Measurements from ENCODE around the gene B3GAT1. TPM values are rescaled to one million over a fixed set of nuclear protein-coding genes. Genes with fewer than 3 reads are reported as not detected.

B3GAT1 gene
- total RNA-seq, 4 donors from 2014 or later, result 0.14 to 0.16 TPM; not detected in 2

- Histone ChIP-seq H3K4me3 (no peak overlapping the region), H3K27me3 (no peaks in the 10 kb centered on the region), H3K27ac (no peak overlapping the region), H3K4me1 (peaks cover 0 to 7% (median 3%) of the 10 kb centered on the region in 4 donors), H3K9me3 (no peaks in the 10 kb centered on the region), H3K36me3 (no peaks in the 10 kb centered on the region)
- intact Hi-C loops (cut with DNase I; ENCODE audit: low total_unique reads) (loop anchor here (5.0 kb wide), 1 partner anchor 297 kb away; the partner anchor contains the start of gene JAM3), in situ Hi-C loops (cut with MboI; ENCODE audit: low pct_ligation_motif_present in 1 of 4, low pct_unique_long_range_greater_than_20kb in 1 of 4, low sequenced_read_pairs in 3 of 4) (no loop called here)
- WGBS, 2 donors (ENCODE audit: low coverage in 1 of 2), result 86% methylated on average over 7 of the region's 9 CpGs; no CpG with 5 or more reads in 1 of the 2 donors
- no peak for DNase-seq
- TF ChIP-seq POLR2AphosphoS5 (IDR thresholded peaks at IDR 0.05) (no peak), POLR2A (IDR thresholded peaks at IDR 0.05) (no peak), EP300 (IDR thresholded peaks at IDR 0.05; ENCODE audit: low read depth) (no peak)
- TF ChIP-seq, protein P1, sequence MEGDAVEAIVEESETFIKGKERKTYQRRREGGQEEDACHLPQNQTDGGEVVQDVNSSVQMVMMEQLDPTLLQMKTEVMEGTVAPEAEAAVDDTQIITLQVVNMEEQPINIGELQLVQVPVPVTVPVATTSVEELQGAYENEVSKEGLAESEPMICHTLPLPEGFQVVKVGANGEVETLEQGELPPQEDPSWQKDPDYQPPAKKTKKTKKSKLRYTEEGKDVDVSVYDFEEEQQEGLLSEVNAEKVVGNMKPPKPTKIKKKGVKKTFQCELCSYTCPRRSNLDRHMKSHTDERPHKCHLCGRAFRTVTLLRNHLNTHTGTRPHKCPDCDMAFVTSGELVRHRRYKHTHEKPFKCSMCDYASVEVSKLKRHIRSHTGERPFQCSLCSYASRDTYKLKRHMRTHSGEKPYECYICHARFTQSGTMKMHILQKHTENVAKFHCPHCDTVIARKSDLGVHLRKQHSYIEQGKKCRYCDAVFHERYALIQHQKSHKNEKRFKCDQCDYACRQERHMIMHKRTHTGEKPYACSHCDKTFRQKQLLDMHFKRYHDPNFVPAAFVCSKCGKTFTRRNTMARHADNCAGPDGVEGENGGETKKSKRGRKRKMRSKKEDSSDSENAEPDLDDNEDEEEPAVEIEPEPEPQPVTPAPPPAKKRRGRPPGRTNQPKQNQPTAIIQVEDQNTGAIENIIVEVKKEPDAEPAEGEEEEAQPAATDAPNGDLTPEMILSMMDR (IDR thresholded peaks at IDR 0.05), result no peak
These were observed 47.8 kb downstream of the B3GAT1 start for GRCh38 chr11:134364261-134364660.

DNA sequence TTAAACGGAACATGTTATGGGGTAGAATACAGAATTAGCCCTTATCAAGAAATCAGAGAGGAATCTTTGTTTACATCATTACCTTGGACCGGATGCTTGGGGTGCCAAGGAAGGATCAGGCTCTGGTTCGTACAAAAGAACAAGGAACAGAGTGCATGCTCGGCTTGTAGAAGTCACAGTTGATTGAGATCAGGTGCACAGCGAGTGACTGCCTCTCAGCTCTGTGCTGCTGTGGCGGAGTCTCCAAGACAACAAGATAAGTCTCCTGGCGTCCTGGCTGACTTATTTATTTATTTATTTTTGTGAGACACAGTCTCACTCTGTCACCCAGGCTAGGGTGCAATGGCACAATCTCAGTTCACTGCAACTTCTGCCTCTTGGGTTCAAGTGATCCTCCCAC is 48.5 kb downstream of the B3GAT1 start:
- Histone ChIP-seq H3K36me3 (no peaks in the 10 kb centered on the region), H3K27me3 (no peaks in the 10 kb centered on the region), H3K4me1 (peaks cover 0 to 7% (median 3%) of the 10 kb centered on the region in 4 donors), H3K9me3 (no peaks in the 10 kb centered on the region), H3K4me3 (no peak overlapping the region), H3K27ac (no peak overlapping the region)
- in situ Hi-C loops (cut with MboI; ENCODE audit: low pct_ligation_motif_present in 1 of 4, low pct_unique_long_range_greater_than_20kb in 1 of 4, low sequenced_read_pairs in 3 of 4), result no loop called here
- no peak for TF ChIP-seq POLR2AphosphoS5 (IDR thresholded peaks at IDR 0.05)
- TF ChIP-seq, protein P1 (IDR thresholded peaks at IDR 0.05), result no peak
- TF ChIP-seq EP300 (IDR thresholded peaks at IDR 0.05; ENCODE audit: low read depth), result no peak
- no peak for TF ChIP-seq POLR2A (IDR thresholded peaks at IDR 0.05)
- 77% methylated on average over 7 of the region's 7 CpGs; no CpG with 5 or more reads in 1 of the 2 donors for WGBS, 2 donors (ENCODE audit: low coverage in 1 of 2)
- DNase-seq, result no peak
- intact Hi-C loops (cut with DNase I; ENCODE audit: low total_unique reads), result loop anchor here (5.0 kb wide), 1 partner anchor 296 kb away; the partner anchor contains the start of gene JAM3

- intact Hi-C loops (cut with DNase I; ENCODE audit: low total_unique reads), result loop anchor here (5.0 kb wide), 1 partner anchor 296 kb away; the partner anchor contains the start of gene JAM3
- WGBS, 2 donors (ENCODE audit: low coverage in 1 of 2), result 91% methylated on average over 9 of the region's 9 CpGs; no CpG with 5 or more reads in 1 of the 2 donors
These were observed 48.9 kb downstream of the B3GAT1 start for GRCh38 chr11:134363161-134363560.

GRCh38 chr11:134362192-134362901 is 49.7 kb downstream of the B3GAT1 start:
- H3K27ac ChIP-seq, result no peak overlapping the region
- in situ Hi-C loops (cut with MboI; ENCODE audit: low pct_ligation_motif_present in 1 of 4, low pct_unique_long_range_greater_than_20kb in 1 of 4, low sequenced_read_pairs in 3 of 4), result no loop called here
- H3K36me3 ChIP-seq, result no peaks in the 10 kb centered on the region
- no peak overlapping the region for H3K4me3 ChIP-seq
- no peaks in the 10 kb centered on the region for H3K9me3 ChIP-seq
- no peaks in the 10 kb centered on the region for H3K27me3 ChIP-seq
- peaks cover 0 to 7% (median 3%) of the 10 kb centered on the region in 4 donors for H3K4me1 ChIP-seq
- TF ChIP-seq POLR2A (IDR thresholded peaks at IDR 0.05), result no peak
- TF ChIP-seq, protein P1 (IDR thresholded peaks at IDR 0.05), result no peak
- no peak for TF ChIP-seq EP300 (IDR thresholded peaks at IDR 0.05; ENCODE audit: low read depth)
- no peak for TF ChIP-seq POLR2AphosphoS5 (IDR thresholded peaks at IDR 0.05)
- DNase-seq, result no peak
- 92 to 95% methylated on average over 9 to 32 of the region's 32 CpGs for WGBS, 2 donors (ENCODE audit: low coverage in 1 of 2)
- intact Hi-C loops (cut with DNase I; ENCODE audit: low total_unique reads), result loop anchor here (5.0 kb wide), 1 partner anchor 295 kb away; the partner anchor contains the start of gene JAM3

More at GRCh38 chr11:134363161-134363560, 48.9 kb downstream of the B3GAT1 start:
- Histone ChIP-seq H3K4me3 (no peak overlapping the region), H3K36me3 (no peaks in the 10 kb centered on the region), H3K27me3 (no peaks in the 10 kb centered on the region), H3K27ac (no peak overlapping the region), H3K9me3 (no peaks in the 10 kb centered on the region), H3K4me1 (peaks cover 0 to 7% (median 3%) of the 10 kb centered on the region in 4 donors)
- TF ChIP-seq, protein P1 (IDR thresholded peaks at IDR 0.05), result no peak
- in situ Hi-C loops (cut with MboI; ENCODE audit: low pct_ligation_motif_present in 1 of 4, low pct_unique_long_range_greater_than_20kb in 1 of 4, low sequenced_read_pairs in 3 of 4), result no loop called here
- no peak for DNase-seq

Data from transverse colon (tissue), 4 donors.